ENCODE results near the gene MAD2L1.
"Not testable (repeated sequence)": the region's sequence is repeated elsewhere in the genome, so short reads cannot be mapped to it uniquely, and the experiment has no call there.

The MAD2L1 gene

DNA sequence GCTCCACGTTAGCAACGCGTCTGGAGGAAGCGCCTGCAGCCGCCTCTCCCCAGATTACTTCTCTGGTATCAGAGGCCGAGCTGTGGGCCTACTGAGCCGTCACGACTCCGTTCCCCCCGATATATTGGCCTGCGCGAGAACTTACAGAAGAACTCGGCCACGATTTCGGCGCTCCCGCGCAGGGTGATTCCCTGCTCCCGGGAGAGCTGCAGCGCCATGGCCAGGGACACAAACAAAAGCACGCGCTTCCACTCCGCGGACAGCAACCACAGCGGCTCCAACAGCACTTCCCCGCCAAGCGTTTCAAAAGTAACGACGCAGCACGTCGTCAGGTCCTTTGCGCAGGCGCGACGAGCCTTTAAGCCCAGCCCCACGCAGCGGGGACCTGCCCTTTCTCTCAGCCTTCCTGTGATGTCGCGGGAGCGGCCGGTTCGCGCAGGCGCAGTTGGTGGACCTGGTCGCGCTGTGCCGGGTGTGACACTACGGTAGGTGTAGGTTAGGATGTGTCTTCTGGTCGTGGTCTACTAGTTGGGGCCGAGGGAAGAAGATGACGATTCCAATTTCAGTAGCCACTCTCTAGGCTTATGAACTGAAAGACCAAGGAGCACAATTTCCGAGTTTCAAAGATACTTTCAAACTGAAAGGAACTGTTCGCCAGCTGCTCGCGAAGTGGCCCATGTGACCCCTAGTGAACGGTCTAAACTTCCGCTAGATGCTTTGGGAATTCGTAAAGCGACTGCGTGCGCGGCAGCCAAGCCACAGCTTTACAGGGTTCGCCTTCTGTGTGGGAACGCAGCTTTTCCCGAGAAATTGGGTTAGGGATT lies at the start of gene MAD2L1:
Gene MAD2L1, minus strand, starts transcription at position 332 of the 824 bp plus-strand sequence. Its CDS starts 114 bp downstream, at position 218.
- DNase-seq (ENCODE audit: low read depth), result peak; percentile 99

DNA sequence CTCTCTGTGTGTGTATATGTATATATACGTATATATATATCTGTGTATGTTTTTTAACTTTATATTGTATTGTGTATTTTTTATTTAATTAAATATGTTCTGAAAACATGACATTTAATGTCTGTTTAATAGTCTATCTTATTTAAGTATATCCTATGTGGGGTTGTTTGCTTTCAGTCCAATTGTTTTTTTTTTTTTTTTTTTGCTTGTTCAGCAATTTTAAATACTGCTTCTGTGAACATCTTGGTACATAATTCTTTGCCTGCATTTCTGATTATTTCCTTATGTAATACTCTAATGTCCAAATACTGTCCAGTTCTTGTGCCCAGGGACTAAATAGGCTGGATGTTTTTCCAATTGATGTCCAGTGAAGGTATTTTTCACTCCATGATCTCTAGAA lies 45.1 kb upstream of the MAD2L1 start:
- DNase-seq (ENCODE audit: low read depth), result no peak

- no peak for DNase-seq (ENCODE audit: low read depth)
Measured at GRCh38 chr4:120109406-120109805, 42.8 kb upstream of the MAD2L1 start.

- no peak for DNase-seq (ENCODE audit: low read depth)
Measured at GRCh38 chr4:120105472-120105871, 38.8 kb upstream of the MAD2L1 start.

- DNase-seq (ENCODE audit: low read depth), result no peak
Measured at GRCh38 chr4:120096508-120097297, 30.1 kb upstream of the MAD2L1 start.

GRCh38 chr4:120088507-120088906 lies 21.9 kb upstream of the MAD2L1 start:
- DNase-seq (ENCODE audit: low read depth), result no peak

DNA sequence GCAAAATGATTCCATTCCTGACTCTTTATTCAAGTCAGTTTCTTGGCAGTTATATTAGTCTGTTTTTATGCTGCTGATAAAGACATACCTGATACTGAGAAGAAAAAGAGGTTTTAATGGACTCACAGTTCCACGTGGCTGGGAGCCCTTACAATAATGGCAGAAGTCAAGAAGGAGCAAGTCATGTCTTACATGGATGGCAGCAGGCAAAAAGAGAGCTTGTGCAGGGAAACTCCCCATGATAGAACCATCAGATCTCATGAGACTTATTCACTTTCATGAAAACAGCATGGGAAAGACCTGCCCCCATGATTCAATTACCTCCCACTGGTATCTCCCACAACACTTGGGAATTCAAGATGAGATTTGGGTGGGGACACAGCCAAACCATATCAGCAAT lies 21.4 kb upstream of the MAD2L1 start:
- DNase-seq (ENCODE audit: low read depth), result not testable (repeated sequence)

- DNase-seq (ENCODE audit: low read depth), result no peak
Measured at GRCh38 chr4:120085705-120086104, 19.1 kb upstream of the MAD2L1 start.

GRCh38 chr4:120084327-120084726 lies 17.7 kb upstream of the MAD2L1 start:
- no peak for DNase-seq (ENCODE audit: low read depth)

GRCh38 chr4:120083152-120083551 lies 16.5 kb upstream of the MAD2L1 start:
- DNase-seq (ENCODE audit: low read depth), result no peak

- DNase-seq (ENCODE audit: low read depth), result no peak
Measured at GRCh38 chr4:120082251-120082650, 15.6 kb upstream of the MAD2L1 start.

DNA sequence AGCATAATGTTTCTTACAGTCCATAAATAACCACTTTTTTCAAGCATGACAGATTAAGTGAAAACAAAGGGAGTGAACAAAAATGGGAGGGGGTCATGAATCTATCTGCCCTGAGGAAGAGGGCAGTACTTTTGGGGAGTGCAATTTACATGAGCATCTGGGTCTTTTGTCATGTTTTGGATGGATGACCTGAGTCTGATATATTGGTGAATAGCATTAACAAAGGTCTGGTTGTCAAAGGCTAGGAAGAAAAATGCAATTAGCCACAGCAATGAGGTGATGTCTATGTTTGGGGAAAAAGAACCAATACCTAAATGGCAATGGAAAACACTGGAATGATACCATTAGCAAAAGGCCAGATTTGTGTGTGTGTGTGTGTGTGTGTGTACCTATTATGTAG lies 15.1 kb upstream of the MAD2L1 start:
- DNase-seq (ENCODE audit: low read depth), result no peak

DNA sequence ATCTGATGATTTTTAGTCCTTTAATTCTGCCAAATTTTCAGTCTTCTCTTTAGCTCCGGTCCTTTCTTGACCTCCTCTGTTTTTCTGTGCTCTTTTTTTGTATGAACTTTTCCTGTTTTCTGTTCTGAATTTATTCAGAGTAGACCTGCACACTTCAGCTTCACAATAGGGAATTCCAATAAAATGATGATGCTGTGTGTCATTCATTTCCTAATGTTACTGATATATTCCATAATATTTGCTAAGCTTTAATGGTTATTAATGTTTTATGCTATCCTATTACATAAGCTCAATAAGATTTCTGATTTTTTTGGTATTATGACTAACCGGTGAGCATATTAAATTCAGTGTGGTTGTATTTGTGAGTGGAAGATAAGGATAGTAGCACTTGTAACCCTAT lies 13.9 kb upstream of the MAD2L1 start:
- DNase-seq (ENCODE audit: low read depth), result no peak

DNA sequence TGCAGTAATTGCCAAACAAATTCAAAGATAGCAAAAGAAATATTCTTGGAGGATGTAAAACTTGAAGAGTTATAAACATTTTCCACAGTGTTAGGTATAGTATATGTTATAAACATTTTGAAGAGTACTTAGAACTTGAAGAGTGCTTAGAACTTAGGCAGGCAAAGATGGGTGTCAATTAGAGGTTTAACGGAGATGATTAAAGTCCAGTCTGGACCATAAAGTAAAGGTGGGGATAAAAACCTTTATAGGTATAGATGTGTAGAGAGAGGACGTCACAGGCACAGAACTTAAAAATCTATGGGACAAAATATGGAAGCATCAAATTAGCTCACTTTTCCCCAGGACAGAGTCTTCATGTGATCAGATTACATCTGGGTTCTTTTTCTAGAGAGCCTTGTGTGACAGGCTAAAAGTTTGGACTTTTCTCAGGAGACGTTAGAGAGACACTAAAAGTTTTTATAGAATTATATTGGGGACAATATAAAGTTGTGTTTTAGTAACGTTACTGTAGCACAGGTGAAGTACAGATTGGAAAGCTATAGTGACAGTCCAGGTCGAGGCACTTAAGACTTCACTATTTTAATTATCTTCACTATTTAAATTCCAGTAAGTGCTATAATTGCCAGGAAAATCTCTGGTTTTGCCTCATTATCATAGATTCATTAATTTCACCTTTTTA lies 13.3 kb upstream of the MAD2L1 start:
- no peak for DNase-seq (ENCODE audit: low read depth)

DNA sequence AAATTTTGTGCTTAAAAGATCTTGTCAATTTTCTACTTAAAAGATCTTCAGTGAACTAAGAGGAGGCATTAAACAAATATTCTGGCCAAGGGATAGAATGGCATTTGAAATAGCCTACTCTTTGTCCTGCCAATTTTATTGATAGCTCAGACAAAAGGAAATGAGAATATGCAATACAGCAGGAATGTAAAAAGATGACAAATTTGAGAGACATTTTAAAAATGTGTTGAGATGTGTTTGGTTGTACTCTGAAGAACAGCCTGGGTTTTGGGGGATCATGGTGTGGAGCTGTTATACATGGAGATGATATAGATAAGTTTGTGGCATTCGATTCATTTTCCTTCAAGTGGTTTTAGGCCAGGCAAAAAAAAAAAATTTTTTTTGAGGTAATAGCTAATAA lies 11.6 kb upstream of the MAD2L1 start:
- DNase-seq (ENCODE audit: low read depth), result no peak

GRCh38 chr4:120071192-120071795 lies 4.6 kb upstream of the MAD2L1 start:
- peak; percentile 11 for DNase-seq (ENCODE audit: low read depth)

DNA sequence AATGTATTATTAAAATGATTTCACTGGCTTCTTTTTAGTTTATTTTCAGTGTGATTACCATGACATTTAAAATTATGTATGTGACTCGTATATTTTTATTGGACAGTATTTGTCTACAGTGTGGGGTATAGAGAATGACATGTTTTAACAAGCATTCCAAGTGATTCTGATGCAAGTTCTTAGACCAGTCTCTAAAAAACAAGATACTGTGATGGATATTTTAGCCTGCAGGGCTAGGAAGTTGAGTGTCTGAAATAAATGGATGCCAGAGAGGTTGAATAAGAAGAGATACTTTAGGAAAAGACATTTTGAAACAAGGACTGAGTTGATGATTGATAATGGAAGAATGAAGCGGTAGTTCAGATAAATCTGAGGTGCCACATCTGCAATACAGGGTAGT lies 3.5 kb upstream of the MAD2L1 start:
- no peak for DNase-seq (ENCODE audit: low read depth)

DNA sequence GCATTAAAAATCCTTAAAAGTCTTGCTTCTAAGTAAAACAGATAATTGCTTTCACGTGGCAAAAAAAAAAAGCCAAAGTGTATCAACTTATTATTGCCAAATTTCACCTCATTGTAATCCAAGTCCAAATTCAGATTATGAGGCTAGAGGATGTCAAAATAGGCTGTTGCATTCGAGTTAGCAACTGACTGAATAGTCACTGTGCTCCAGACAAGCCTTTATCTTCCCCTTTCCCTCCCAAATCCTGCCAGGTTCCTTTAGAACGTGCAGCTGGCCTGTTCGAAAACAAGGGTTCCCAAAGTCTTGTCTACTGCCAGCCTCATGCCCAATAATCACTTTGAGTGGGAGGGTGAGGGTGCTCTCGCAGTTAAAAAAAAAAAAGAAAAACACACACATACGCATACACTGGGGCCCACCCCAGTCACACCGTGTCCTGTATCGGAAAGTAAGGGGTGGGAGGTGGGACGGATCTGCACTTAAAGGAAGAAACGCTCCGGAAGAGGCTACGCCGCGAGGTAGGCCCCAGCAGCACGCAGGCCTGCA lies 603 bp downstream of the MAD2L1 start:
- peak; percentile 17 for DNase-seq (ENCODE audit: low read depth)

DNA sequence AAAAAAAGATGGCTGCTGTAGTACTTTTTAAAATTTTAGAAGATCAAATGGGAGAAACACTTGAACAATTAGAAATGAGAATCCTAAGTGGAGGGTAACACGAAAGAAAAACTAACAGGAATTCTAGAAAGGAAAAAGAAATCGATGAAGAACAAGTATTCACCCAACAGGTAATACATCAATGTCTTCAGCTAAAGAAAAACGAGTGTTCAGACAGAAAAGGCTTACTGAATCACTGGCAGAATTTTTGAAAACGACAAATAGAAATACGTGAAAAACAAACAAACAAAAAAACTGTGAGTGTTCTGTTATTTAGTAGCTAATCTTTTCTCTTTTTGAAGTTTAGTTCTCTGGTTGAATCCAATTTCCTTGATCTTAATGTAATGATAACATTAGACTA lies 1.8 kb downstream of the MAD2L1 start:
- no peak for DNase-seq (ENCODE audit: low read depth)

GRCh38 chr4:120063711-120064110 lies 2.9 kb downstream of the MAD2L1 start:
- not testable (repeated sequence) for DNase-seq (ENCODE audit: low read depth)

DNA sequence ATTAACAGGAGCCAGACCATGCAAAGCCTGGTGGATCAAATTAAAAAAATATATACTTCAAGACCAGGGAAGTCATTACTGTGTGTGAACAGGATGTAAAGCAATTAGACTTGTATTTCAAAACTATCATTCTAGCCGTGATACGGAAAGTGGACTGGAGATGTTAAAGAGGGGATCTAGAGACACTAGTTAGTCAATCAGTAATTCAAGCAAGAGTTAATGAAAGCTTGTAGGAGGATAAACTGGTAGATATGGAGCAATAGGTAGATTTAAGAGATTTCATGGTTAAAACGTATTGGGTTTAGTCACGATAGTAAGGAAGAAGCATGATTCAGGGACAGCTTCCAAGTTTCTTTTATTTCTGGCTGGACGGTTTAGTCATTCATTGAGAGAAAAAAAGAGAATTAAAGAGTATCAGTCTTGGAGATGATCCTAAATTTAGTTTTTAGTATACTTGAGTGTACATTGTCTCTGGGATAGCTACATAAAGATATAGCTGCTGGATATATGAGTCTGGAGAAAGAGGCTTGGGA lies 3.9 kb downstream of the MAD2L1 start:
- DNase-seq (ENCODE audit: low read depth), result no peak

GRCh38 chr4:120059036-120059435 lies 7.6 kb downstream of the MAD2L1 start:
- DNase-seq (ENCODE audit: low read depth), result no peak
